Ovary (tissue), 3 donors: Measurements from ENCODE around the gene GTF3C1.

ENCODE experiments used
- EP300 ChIP-seq: sonication (generic); formaldehyde crosslinking; IDR thresholded peaks from one replicate; pipeline ENCODE4 v1.6.1; 2017; ENCODE audit warnings: antibody characterized with exemption
- POLR2A ChIP-seq: fragments of 450-650 bp; IDR thresholded peaks from one replicate; pipeline ENCODE4 v1.6.1; 2017; ENCODE audit warnings: antibody characterized with exemption, mild to moderate bottlenecking, moderate library complexity
- TF ChIP-seq, protein P1 (sequence below), 3 donors: fragments of 450-650 bp in 2 of 3; fragments of 200-600 bp in 1 of 3; IDR thresholded peaks; one replicate each; pipeline versions ENCODE4 v1.5.1 to v1.8.0; 2016 to 2022; ENCODE audit warnings: antibody characterized with exemption in 3 of 3, mild to moderate bottlenecking in 1 of 3
- donor health status: DM: no; HTN: no; CAD: no.

- TF ChIP-seq, protein P1, sequence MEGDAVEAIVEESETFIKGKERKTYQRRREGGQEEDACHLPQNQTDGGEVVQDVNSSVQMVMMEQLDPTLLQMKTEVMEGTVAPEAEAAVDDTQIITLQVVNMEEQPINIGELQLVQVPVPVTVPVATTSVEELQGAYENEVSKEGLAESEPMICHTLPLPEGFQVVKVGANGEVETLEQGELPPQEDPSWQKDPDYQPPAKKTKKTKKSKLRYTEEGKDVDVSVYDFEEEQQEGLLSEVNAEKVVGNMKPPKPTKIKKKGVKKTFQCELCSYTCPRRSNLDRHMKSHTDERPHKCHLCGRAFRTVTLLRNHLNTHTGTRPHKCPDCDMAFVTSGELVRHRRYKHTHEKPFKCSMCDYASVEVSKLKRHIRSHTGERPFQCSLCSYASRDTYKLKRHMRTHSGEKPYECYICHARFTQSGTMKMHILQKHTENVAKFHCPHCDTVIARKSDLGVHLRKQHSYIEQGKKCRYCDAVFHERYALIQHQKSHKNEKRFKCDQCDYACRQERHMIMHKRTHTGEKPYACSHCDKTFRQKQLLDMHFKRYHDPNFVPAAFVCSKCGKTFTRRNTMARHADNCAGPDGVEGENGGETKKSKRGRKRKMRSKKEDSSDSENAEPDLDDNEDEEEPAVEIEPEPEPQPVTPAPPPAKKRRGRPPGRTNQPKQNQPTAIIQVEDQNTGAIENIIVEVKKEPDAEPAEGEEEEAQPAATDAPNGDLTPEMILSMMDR (IDR thresholded peaks at IDR 0.05), result no peak
- TF ChIP-seq EP300 (no peak), POLR2A (no peak)
Measured at GRCh38 chr16:27598220-27598619, 48.5 kb upstream of the GTF3C1 start.
